ENCODE data around the gene ZNF438. TPM values are rescaled to one million over a fixed set of nuclear protein-coding genes. Genes with fewer than 3 reads are reported as not detected.
"Not testable (repeated sequence)": the region's sequence is repeated elsewhere in the genome, so short reads cannot be mapped to it uniquely, and the experiment has no call there.

The ZNF438 gene
- total RNA-seq, 1 experiment from 2014 or later, result 2.0 TPM

DNA sequence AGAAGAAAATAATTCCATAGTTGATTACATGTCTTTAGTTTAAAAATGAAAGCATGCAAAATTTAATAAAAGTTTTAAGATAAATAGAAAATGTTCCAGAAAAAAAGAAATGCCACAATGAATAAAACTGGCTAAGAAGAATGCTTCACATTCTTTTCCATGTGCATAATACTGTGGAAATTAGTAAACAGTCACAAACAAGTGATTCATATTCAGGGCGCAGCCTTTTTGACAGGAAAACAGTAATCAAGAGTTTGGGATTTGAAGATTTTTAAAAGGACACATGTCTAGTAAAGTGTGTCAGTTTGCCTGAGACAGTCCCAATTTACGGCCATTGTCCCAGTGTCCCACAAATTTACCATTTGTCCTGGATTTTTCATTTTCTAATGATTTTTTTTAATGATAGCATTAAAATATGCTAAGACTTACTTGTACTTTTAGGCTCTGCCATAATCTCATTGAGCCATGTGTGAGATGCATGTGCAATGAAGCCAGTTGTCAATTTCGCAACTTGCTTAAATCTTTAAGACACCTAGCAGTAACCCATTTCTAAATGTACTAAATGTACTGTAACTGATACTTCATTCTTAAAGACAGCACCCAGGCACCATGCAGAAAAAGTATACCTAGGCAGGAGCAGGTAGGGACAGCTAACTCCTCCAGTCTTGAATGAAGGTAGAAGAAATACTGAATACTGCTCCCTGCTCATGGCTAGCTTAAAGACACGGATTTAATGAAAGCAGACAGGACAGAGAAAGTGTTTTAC lies 46.9 kb downstream of the ZNF438 start:
- no peak for DNase-seq (ENCODE audit: low read depth, low spot score)
- ChIA-PET CTCF (no interaction called here), POLR2A (no interaction called here)
- intact Hi-C loops (cut with micrococcal nuclease; ENCODE audit: unreplicated experiment) (no loop called here), in situ Hi-C loops (cut with HindIII; ENCODE audit: low pct_unique_long_range_greater_than_20kb, low sequenced_read_pairs) (no loop called here)
- BruUV-seq (replicated peaks), result no TSS peak
- H3K36me3 ChIP-seq (ENCODE audit: control insufficient read depth, insufficient read depth, low read length), result no peaks in the 10 kb centered on the region
- H3K27ac ChIP-seq (ENCODE audit: low read length), result no peak overlapping the region
- H3K9me3 ChIP-seq (ENCODE audit: control insufficient read depth, insufficient read depth, low read depth, low read length), result no peaks in the 10 kb centered on the region; the same call in 1 of the 2 replicates
- H3K27me3 ChIP-seq (ENCODE audit: control insufficient read depth, insufficient read depth, low read length), result no peaks in the 10 kb centered on the region
- H3K4me1 ChIP-seq (ENCODE audit: control insufficient read depth, insufficient read depth, low read length), result no peaks in the 10 kb centered on the region
- no peak overlapping the region for H3K4me3 ChIP-seq (ENCODE audit: low read depth in 2 of 2, low read length in 2 of 2)
- TF ChIP-seq TCF7L2 (IDR thresholded peaks at IDR 0.05; ENCODE audit: low read depth, low read length) (no peak), POLR2AphosphoS5 (IDR thresholded peaks at IDR 0.05; ENCODE audit: low read depth, low read length) (no peak), SIN3A (IDR thresholded peaks at IDR 0.05; ENCODE audit: borderline replicate concordance, insufficient read depth, low read depth, low read length) (no peak)
- TF ChIP-seq, protein P1, sequence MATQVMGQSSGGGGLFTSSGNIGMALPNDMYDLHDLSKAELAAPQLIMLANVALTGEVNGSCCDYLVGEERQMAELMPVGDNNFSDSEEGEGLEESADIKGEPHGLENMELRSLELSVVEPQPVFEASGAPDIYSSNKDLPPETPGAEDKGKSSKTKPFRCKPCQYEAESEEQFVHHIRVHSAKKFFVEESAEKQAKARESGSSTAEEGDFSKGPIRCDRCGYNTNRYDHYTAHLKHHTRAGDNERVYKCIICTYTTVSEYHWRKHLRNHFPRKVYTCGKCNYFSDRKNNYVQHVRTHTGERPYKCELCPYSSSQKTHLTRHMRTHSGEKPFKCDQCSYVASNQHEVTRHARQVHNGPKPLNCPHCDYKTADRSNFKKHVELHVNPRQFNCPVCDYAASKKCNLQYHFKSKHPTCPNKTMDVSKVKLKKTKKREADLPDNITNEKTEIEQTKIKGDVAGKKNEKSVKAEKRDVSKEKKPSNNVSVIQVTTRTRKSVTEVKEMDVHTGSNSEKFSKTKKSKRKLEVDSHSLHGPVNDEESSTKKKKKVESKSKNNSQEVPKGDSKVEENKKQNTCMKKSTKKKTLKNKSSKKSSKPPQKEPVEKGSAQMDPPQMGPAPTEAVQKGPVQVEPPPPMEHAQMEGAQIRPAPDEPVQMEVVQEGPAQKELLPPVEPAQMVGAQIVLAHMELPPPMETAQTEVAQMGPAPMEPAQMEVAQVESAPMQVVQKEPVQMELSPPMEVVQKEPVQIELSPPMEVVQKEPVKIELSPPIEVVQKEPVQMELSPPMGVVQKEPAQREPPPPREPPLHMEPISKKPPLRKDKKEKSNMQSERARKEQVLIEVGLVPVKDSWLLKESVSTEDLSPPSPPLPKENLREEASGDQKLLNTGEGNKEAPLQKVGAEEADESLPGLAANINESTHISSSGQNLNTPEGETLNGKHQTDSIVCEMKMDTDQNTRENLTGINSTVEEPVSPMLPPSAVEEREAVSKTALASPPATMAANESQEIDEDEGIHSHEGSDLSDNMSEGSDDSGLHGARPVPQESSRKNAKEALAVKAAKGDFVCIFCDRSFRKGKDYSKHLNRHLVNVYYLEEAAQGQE (IDR thresholded peaks at IDR 0.05; ENCODE audit: insufficient read depth in 1 of 2, low read depth in 2 of 2, low read length in 1 of 2), result no peak
- TF ChIP-seq, protein P2, sequence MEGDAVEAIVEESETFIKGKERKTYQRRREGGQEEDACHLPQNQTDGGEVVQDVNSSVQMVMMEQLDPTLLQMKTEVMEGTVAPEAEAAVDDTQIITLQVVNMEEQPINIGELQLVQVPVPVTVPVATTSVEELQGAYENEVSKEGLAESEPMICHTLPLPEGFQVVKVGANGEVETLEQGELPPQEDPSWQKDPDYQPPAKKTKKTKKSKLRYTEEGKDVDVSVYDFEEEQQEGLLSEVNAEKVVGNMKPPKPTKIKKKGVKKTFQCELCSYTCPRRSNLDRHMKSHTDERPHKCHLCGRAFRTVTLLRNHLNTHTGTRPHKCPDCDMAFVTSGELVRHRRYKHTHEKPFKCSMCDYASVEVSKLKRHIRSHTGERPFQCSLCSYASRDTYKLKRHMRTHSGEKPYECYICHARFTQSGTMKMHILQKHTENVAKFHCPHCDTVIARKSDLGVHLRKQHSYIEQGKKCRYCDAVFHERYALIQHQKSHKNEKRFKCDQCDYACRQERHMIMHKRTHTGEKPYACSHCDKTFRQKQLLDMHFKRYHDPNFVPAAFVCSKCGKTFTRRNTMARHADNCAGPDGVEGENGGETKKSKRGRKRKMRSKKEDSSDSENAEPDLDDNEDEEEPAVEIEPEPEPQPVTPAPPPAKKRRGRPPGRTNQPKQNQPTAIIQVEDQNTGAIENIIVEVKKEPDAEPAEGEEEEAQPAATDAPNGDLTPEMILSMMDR (IDR thresholded peaks at IDR 0.05), result no peak
- no peak for ATAC-seq

DNA sequence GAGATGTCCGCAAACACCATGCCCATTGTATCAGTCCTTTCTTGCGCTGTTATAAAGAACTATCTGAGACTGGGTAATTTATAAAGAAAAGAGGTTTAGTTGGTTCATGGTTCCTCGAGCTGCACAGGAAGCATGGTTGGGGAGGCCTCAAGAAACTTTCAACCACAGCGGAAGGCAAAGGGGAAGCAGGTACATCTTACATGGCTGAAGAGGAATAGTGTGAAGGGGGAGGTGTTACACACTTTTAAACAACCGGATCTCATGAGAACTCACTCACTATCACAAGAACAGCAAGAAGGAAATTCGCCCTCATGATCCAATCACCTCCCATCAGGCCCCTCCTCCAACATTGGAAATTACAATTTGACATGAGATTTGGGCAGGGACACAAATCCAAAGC lies 48.5 kb downstream of the ZNF438 start:
- ATAC-seq; in situ Hi-C loops (cut with HindIII; ENCODE audit: low pct_unique_long_range_greater_than_20kb, low sequenced_read_pairs); H3K27me3 ChIP-seq (ENCODE audit: control insufficient read depth, insufficient read depth, low read length); CTCF ChIA-PET; H3K9me3 ChIP-seq (ENCODE audit: control insufficient read depth, insufficient read depth, low read depth, low read length); BruUV-seq (replicated peaks); H3K36me3 ChIP-seq (ENCODE audit: control insufficient read depth, insufficient read depth, low read length); H3K4me1 ChIP-seq (ENCODE audit: control insufficient read depth, insufficient read depth, low read length); POLR2A ChIA-PET; H3K27ac ChIP-seq (ENCODE audit: low read length); DNase-seq (ENCODE audit: low read depth, low spot score); intact Hi-C loops (cut with micrococcal nuclease; ENCODE audit: unreplicated experiment); H3K4me3 ChIP-seq (ENCODE audit: low read depth in 2 of 2, low read length in 2 of 2): not testable (repeated sequence)

DNA sequence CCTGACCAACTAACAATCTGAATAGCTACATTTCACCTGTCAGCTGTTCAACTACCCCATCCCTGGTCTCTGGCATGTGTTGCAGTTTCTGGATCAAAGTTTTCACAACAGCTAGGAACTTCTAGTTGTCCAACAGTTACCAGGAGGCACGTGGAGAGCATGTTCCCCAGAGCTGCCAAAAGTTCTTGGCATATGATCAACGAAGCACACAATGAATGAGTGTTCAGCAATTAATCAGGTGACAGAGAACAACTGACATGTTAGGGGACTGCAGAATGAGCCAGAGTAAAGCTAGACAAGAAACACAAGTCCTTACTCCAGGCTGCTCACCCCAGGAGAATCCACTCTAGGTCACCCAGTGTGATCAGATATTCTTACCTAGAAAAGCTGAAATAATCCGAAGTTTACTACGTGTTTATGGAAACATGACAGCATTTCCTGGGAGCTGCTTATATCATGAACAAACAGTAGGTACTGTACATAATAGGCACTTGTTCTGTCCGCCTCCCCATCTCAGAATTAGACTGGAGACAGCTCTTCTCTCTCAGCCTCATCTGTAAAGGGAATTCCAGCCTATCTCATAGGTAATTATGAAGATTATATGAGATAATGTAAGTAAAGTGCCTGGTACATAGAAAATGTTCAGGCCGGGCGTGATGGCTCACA lies 50.6 kb downstream of the ZNF438 start:
- Histone ChIP-seq H3K27ac (ENCODE audit: low read length) (no peak overlapping the region), H3K9me3 (ENCODE audit: control insufficient read depth, insufficient read depth, low read depth, low read length) (no peaks in the 10 kb centered on the region; the same call in 1 of the 2 replicates), H3K36me3 (ENCODE audit: control insufficient read depth, insufficient read depth, low read length) (no peaks in the 10 kb centered on the region), H3K4me1 (ENCODE audit: control insufficient read depth, insufficient read depth, low read length) (no peaks in the 10 kb centered on the region), H3K4me3 (ENCODE audit: low read depth in 2 of 2, low read length in 2 of 2) (no peak overlapping the region), H3K27me3 (ENCODE audit: control insufficient read depth, insufficient read depth, low read length) (no peaks in the 10 kb centered on the region)
- ATAC-seq (no peak), DNase-seq (ENCODE audit: low read depth, low spot score) (no peak)
- intact Hi-C loops (cut with micrococcal nuclease; ENCODE audit: unreplicated experiment), result no loop called here
- TF ChIP-seq SIN3A (IDR thresholded peaks at IDR 0.05; ENCODE audit: borderline replicate concordance, insufficient read depth, low read depth, low read length), result no peak
- TF ChIP-seq TCF7L2 (IDR thresholded peaks at IDR 0.05; ENCODE audit: low read depth, low read length), result no peak
- TF ChIP-seq, protein P1 (IDR thresholded peaks at IDR 0.05; ENCODE audit: insufficient read depth in 1 of 2, low read depth in 2 of 2, low read length in 1 of 2), result no peak
- no peak for TF ChIP-seq POLR2AphosphoS5 (IDR thresholded peaks at IDR 0.05; ENCODE audit: low read depth, low read length)
- TF ChIP-seq, protein P2 (IDR thresholded peaks at IDR 0.05), result no peak
- in situ Hi-C loops (cut with HindIII; ENCODE audit: low pct_unique_long_range_greater_than_20kb, low sequenced_read_pairs), result no loop called here
- no TSS peak for BruUV-seq (replicated peaks)
- ChIA-PET POLR2A (no interaction called here), CTCF (no interaction called here)

Data from Panc1 (cell line).